HEK293 (cell line): ENCODE measurements around the gene NECTIN1.

Experiments
- KLF10 ChIP-seq: fragments of 450-650 bp; IDR thresholded peaks from 2 replicates; pipeline ENCODE4 v1.5.1; 2018; ENCODE audit warnings: missing biosample characterization, mild to moderate bottlenecking, missing genetic modification characterization
- YY1 ChIP-seq: fragments of 450-650 bp; formaldehyde crosslinking; IDR thresholded peaks from 2 replicates; pipeline ENCODE4 v1.5.1; 2018; ENCODE audit warnings: missing biosample characterization, missing genetic modification characterization
- ZFP3 ChIP-seq: fragments of 450-650 bp; formaldehyde crosslinking; IDR thresholded peaks from 2 replicates; pipeline ENCODE4 v1.5.1; 2016; ENCODE audit warnings: low read depth, missing biosample characterization, missing genetic modification characterization
- ZNF2 ChIP-seq: fragments of 450-650 bp; formaldehyde crosslinking; IDR thresholded peaks from 2 replicates; pipeline ENCODE4 v1.5.1; 2016; ENCODE audit warnings: missing biosample characterization, missing genetic modification characterization
- ZNF324 ChIP-seq: fragments of 450-650 bp; formaldehyde crosslinking; IDR thresholded peaks from 2 replicates; pipeline ENCODE4 v1.5.1; 2016; ENCODE audit warnings: missing biosample characterization, missing genetic modification characterization
- ZNF366 ChIP-seq: fragments of 450-650 bp; formaldehyde crosslinking; conservative IDR thresholded peaks from 2 replicates; pipeline ENCODE4 v1.5.1; 2016; ENCODE audit warnings: missing biosample characterization, missing genetic modification characterization
- TF ChIP-seq, protein P1 (sequence below): fragments of 450-650 bp; formaldehyde crosslinking; IDR thresholded peaks from 2 replicates; pipeline ENCODE4 v1.5.1; 2016; ENCODE audit warnings: missing biosample characterization, missing genetic modification characterization
- TF ChIP-seq, protein P2 (sequence below): fragments of 450-650 bp; formaldehyde crosslinking; IDR thresholded peaks from 2 replicates; pipeline ENCODE4 v1.5.1; 2016; ENCODE audit warnings: missing biosample characterization, missing genetic modification characterization, low read depth
- TF ChIP-seq, protein P3 (sequence below): fragments of 450-650 bp; formaldehyde crosslinking; IDR thresholded peaks from 2 replicates; pipeline ENCODE4; 2016; ENCODE audit warnings: missing biosample characterization, missing genetic modification characterization
- TF ChIP-seq, protein P4 (sequence below): fragments of 450-650 bp; formaldehyde crosslinking; IDR thresholded peaks from 2 replicates; pipeline ENCODE4 v1.5.1; 2016; ENCODE audit warnings: missing biosample characterization, missing genetic modification characterization

DNA sequence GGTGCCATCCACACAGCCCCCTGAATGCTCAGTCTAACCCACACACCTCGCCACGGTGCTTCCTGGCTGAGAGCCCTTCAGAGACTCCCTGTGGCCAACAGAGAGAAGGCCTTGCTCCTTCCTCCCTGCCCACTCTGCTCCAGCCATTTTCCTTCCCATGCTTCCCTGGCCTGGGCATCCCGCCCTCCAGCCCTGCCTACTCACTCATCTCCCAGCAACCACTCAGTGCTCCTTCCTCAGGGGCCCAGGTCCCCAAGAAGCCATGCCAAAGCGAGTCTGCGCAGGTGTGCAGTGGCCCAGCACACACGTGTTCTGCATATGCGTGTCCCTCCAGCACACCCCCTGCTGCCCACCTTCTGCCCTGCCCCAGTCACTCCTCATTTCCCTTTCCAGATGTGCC, 56.4 kb downstream of the NECTIN1 start:
- TF ChIP-seq ZFP3 (tag by site-specific recombination) (no peak), ZNF2 (tag by site-specific recombination) (no peak), ZNF324 (tag by site-specific recombination) (no peak), KLF10 (tag by site-specific recombination) (no peak), ZNF366 (tag by site-specific recombination) (no peak), YY1 (tag by site-specific recombination) (no peak)
- TF ChIP-seq, protein P1, sequence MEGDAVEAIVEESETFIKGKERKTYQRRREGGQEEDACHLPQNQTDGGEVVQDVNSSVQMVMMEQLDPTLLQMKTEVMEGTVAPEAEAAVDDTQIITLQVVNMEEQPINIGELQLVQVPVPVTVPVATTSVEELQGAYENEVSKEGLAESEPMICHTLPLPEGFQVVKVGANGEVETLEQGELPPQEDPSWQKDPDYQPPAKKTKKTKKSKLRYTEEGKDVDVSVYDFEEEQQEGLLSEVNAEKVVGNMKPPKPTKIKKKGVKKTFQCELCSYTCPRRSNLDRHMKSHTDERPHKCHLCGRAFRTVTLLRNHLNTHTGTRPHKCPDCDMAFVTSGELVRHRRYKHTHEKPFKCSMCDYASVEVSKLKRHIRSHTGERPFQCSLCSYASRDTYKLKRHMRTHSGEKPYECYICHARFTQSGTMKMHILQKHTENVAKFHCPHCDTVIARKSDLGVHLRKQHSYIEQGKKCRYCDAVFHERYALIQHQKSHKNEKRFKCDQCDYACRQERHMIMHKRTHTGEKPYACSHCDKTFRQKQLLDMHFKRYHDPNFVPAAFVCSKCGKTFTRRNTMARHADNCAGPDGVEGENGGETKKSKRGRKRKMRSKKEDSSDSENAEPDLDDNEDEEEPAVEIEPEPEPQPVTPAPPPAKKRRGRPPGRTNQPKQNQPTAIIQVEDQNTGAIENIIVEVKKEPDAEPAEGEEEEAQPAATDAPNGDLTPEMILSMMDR (tag by site-specific recombination): no peak
- TF ChIP-seq, protein P2, sequence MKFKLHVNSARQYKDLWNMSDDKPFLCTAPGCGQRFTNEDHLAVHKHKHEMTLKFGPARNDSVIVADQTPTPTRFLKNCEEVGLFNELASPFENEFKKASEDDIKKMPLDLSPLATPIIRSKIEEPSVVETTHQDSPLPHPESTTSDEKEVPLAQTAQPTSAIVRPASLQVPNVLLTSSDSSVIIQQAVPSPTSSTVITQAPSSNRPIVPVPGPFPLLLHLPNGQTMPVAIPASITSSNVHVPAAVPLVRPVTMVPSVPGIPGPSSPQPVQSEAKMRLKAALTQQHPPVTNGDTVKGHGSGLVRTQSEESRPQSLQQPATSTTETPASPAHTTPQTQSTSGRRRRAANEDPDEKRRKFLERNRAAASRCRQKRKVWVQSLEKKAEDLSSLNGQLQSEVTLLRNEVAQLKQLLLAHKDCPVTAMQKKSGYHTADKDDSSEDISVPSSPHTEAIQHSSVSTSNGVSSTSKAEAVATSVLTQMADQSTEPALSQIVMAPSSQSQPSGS (tag by site-specific recombination): no peak
- TF ChIP-seq, protein P3, sequence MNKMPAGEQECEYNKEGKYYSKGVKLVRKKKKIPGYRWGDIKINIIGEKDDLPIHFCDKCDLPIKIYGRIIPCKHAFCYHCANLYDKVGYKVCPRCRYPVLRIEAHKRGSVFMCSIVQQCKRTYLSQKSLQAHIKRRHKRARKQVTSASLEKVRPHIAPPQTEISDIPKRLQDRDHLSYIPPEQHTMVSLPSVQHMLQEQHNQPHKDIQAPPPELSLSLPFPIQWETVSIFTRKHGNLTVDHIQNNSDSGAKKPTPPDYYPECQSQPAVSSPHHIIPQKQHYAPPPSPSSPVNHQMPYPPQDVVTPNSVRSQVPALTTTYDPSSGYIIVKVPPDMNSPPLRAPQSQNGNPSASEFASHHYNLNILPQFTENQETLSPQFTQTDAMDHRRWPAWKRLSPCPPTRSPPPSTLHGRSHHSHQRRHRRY (tag by site-specific recombination): no peak
- TF ChIP-seq, protein P4, sequence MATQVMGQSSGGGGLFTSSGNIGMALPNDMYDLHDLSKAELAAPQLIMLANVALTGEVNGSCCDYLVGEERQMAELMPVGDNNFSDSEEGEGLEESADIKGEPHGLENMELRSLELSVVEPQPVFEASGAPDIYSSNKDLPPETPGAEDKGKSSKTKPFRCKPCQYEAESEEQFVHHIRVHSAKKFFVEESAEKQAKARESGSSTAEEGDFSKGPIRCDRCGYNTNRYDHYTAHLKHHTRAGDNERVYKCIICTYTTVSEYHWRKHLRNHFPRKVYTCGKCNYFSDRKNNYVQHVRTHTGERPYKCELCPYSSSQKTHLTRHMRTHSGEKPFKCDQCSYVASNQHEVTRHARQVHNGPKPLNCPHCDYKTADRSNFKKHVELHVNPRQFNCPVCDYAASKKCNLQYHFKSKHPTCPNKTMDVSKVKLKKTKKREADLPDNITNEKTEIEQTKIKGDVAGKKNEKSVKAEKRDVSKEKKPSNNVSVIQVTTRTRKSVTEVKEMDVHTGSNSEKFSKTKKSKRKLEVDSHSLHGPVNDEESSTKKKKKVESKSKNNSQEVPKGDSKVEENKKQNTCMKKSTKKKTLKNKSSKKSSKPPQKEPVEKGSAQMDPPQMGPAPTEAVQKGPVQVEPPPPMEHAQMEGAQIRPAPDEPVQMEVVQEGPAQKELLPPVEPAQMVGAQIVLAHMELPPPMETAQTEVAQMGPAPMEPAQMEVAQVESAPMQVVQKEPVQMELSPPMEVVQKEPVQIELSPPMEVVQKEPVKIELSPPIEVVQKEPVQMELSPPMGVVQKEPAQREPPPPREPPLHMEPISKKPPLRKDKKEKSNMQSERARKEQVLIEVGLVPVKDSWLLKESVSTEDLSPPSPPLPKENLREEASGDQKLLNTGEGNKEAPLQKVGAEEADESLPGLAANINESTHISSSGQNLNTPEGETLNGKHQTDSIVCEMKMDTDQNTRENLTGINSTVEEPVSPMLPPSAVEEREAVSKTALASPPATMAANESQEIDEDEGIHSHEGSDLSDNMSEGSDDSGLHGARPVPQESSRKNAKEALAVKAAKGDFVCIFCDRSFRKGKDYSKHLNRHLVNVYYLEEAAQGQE (tag by site-specific recombination): no peak
